NCI-H2081 treated with DMSO at 0.1 percent for 48 hours (cell line): ENCODE measurements around the gene RHOD.

Experiments used
- DNase-seq: peaks from one replicate; lab custom pipeline; 2025; lab: John Stamatoyannopoulos, UW

The RHOD gene

GRCh38 chr11:67117672-67118180, 61.1 kb downstream of the RHOD start:
- no peak for DNase-seq

- DNase-seq, result no peak
Observed at GRCh38 chr11:67118181-67118766, 61.6 kb downstream of the RHOD start.

GRCh38 chr11:67118801-67119584, 62.3 kb downstream of the RHOD start, which contains the start of gene KDM2A:
KDM2A (plus strand) TSS chr11:67119263; CDS start chr11:67121317, 2,054 bp downstream.
- DNase-seq, result peak; percentile 87

- DNase-seq, result no peak
Observed at GRCh38 chr11:67119585-67120391, 63.1 kb downstream of the RHOD start.

GRCh38 chr11:67120456-67120855, 63.8 kb downstream of the RHOD start:
- no peak for DNase-seq

GRCh38 chr11:67120881-67121710, 64.4 kb downstream of the RHOD start:
- no peak for DNase-seq
